OCI-LY1 (cell line): ENCODE data around the gene FOXD3.

ENCODE experiments used
- H2AFZ ChIP-seq: fragments of 200-600 bp; sonication (generic), shearing (Covaris generic); 2 replicates; pipeline ENCODE4 v1.6.0; 2014; ENCODE audit warnings: antibody characterized with exemption, mild to moderate bottlenecking, low read length
- H3F3A ChIP-seq: fragments of 200-600 bp; sonication (generic), shearing (Covaris generic); 2 replicates; pipeline ENCODE4 v1.6.0; 2014; ENCODE audit warnings: mild to moderate bottlenecking, antibody characterized with exemption, low read length, moderate library complexity; ENCODE audit not compliant: insufficient read depth
- H3K27ac ChIP-seq: fragments of 200-600 bp; sonication (generic); 2 replicates; pipeline ENCODE4 v1.5.1; 2014; ENCODE audit warnings: low read length, mixed run types, mild to moderate bottlenecking, low read depth; ENCODE audit not compliant: poor library complexity, severe bottlenecking
- H3K27me3 ChIP-seq: fragments of 200-600 bp; sonication (generic); 2 replicates; pipeline ENCODE4 v1.6.0; 2014; ENCODE audit warnings: antibody characterized with exemption, mild to moderate bottlenecking, low read length, moderate library complexity; ENCODE audit not compliant: insufficient read depth
- H3K36me3 ChIP-seq: fragments of 200-600 bp; sonication (generic); 2 replicates; pipeline ENCODE4 v1.6.1; 2014; ENCODE audit warnings: mild to moderate bottlenecking, antibody characterized with exemption, low read length, moderate library complexity, mixed read lengths; ENCODE audit not compliant: insufficient read depth
- H3K4me1 ChIP-seq: fragments of 200-600 bp; sonication (generic); 2 replicates; pipeline ENCODE4 v1.5.1; 2014; ENCODE audit warnings: mild to moderate bottlenecking, low read length, moderate library complexity; ENCODE audit not compliant: insufficient read depth, severe bottlenecking
- H3K4me2 ChIP-seq: fragments of 200-600 bp; sonication (generic), shearing (Covaris generic); 2 replicates; pipeline ENCODE4 v1.6.1; 2014; ENCODE audit warnings: low read length
- H3K4me3 ChIP-seq: fragments of 200-600 bp; sonication (generic); 2 replicates; pipeline ENCODE4 v1.5.1; 2014; ENCODE audit warnings: low read length, low read depth, mild to moderate bottlenecking, mixed read lengths; ENCODE audit not compliant: poor library complexity, severe bottlenecking
- H3K79me2 ChIP-seq: fragments of 200-600 bp; shearing (Covaris generic); 2 replicates; pipeline ENCODE4 v1.6.1; 2016; ENCODE audit warnings: mixed run types, low read length, mixed read lengths; ENCODE audit not compliant: insufficient read depth
- H3K9ac ChIP-seq: fragments of 200-600 bp; sonication (generic), shearing (Covaris generic); 2 replicates; pipeline ENCODE4 v1.6.1; 2014; ENCODE audit warnings: mild to moderate bottlenecking, low read length, mixed read lengths
- H3K9me2 ChIP-seq: fragments of 200-600 bp; sonication (generic), shearing (Covaris generic); 2 replicates; pipeline ENCODE4 v1.6.1; 2014; ENCODE audit warnings: low read depth, mild to moderate bottlenecking, low read length, mixed read lengths
- H3K9me3 ChIP-seq: fragments of 200-600 bp; shearing (Covaris generic); 2 replicates; pipeline ENCODE4 v1.6.1; 2014; ENCODE audit warnings: low read length, mixed read lengths
- H4K20me1 ChIP-seq: fragments of 200-600 bp; sonication (generic), shearing (Covaris generic); 2 replicates; pipeline ENCODE4 v1.6.0; 2016; ENCODE audit warnings: mild to moderate bottlenecking, low read length; ENCODE audit not compliant: insufficient read depth
- CTCF ChIP-seq: fragments of 200-600 bp; sonication (generic), shearing (Covaris generic); IDR thresholded peaks from 2 replicates; pipeline ENCODE4 v1.5.1; 2017; ENCODE audit warnings: mild to moderate bottlenecking, antibody characterized with exemption, low read length, moderate library complexity, mixed read lengths
- EZH2 ChIP-seq: fragments of 200-600 bp; sonication (generic), shearing (Covaris generic); IDR thresholded peaks from 2 replicates; pipeline ENCODE4 v1.8.0; 2017; ENCODE audit warnings: borderline replicate concordance, mixed run types, mild to moderate bottlenecking, antibody characterized with exemption, low read length, moderate library complexity, mixed read lengths

Gene FOXD3

GRCh38 chr1:63322114-63322943, at the start of gene FOXD3:
Gene FOXD3 (plus strand): TSS chr1:63322567. CDS start chr1:63323059, 492 bp downstream.
- Histone ChIP-seq H3K27ac (no peak within 1 kb of the TSS), H3K9ac (peak within 1 kb of the TSS; percentile 57), H3K4me2 (peak within 1 kb of the TSS; percentile 57), H3K36me3 (no peaks in the 10 kb centered on the region), H3K4me3 (peak within 1 kb of the TSS; percentile 65), H4K20me1 (no peaks in the 10 kb centered on the region), H2AFZ (no peak within 1 kb of the TSS), H3K79me2 (no peaks in the 10 kb centered on the region), H3F3A (no peaks in the 10 kb centered on the region), H3K9me2 (no peaks in the 10 kb centered on the region), H3K9me3 (no peaks in the 10 kb centered on the region), H3K4me1 (peaks cover 20% of the 10 kb centered on the region), H3K27me3 (no peaks in the 10 kb centered on the region)
- TF ChIP-seq CTCF (no peak), EZH2 (no peak)

- no peak overlapping the region for H3K4me2 ChIP-seq
- H2AFZ ChIP-seq = no peak overlapping the region
- no peak for TF ChIP-seq EZH2
- TF ChIP-seq CTCF = no peak
- no peak overlapping the region for H3K27ac ChIP-seq
- H3K36me3 ChIP-seq = no peaks in the 10 kb centered on the region
- no peak overlapping the region for H3K4me3 ChIP-seq
- no peak overlapping the region for H3K9ac ChIP-seq
- no peaks in the 10 kb centered on the region for H3K9me2 ChIP-seq
- H3F3A ChIP-seq = no peaks in the 10 kb centered on the region
- H4K20me1 ChIP-seq = no peaks in the 10 kb centered on the region
- no peaks in the 10 kb centered on the region for H3K9me3 ChIP-seq
- H3K4me1 ChIP-seq = no peaks in the 10 kb centered on the region
- H3K27me3 ChIP-seq = no peaks in the 10 kb centered on the region
- H3K79me2 ChIP-seq = no peaks in the 10 kb centered on the region
These were observed 49.6 kb upstream of the FOXD3 start for GRCh38 chr1:63272811-63273210.

- Histone ChIP-seq H2AFZ (no peak overlapping the region), H3K27me3 (no peaks in the 10 kb centered on the region), H3K27ac (no peak overlapping the region), H3K4me2 (no peak overlapping the region), H3F3A (no peaks in the 10 kb centered on the region), H3K36me3 (no peaks in the 10 kb centered on the region), H3K79me2 (no peaks in the 10 kb centered on the region), H3K9me3 (no peaks in the 10 kb centered on the region), H3K9ac (no peak overlapping the region), H3K4me1 (no peaks in the 10 kb centered on the region), H3K4me3 (no peak overlapping the region), H4K20me1 (no peaks in the 10 kb centered on the region), H3K9me2 (no peaks in the 10 kb centered on the region)
- TF ChIP-seq EZH2 (no peak), CTCF (no peak)
These were observed 48.0 kb upstream of the FOXD3 start for GRCh38 chr1:63274371-63274770.
